HCT116 (cell line): Measurements from ENCODE around the gene ELOVL4. TPM values are rescaled to one million over a fixed set of nuclear protein-coding genes. Genes with fewer than 3 reads are reported as not detected.

Experiments
- ATAC-seq: fragments of 200-7000 bp; cut with Tn5 transposase; 2 replicates; pipeline ENCODE4 v1.9.1; 2020; ENCODE audit warnings: mild to moderate bottlenecking, moderate library complexity
- BruUV-seq: library from RNA; stranded (reverse); fragments of 400-500 nt; replicated peaks from 2 replicates; lab custom pipeline; 2021; lab: Mats Ljungman, UMichigan
- CTCF ChIA-PET: fragments of 300-600 bp; sonication (Branson Sonifier 250); formaldehyde crosslinking; loops from one replicate; lab custom pipeline; 2021; ENCODE audit warnings: antibody characterized with exemption; lab: Charles Lee
- POLR2A ChIA-PET: fragments of 300-600, 350-600 bp; sonication (Branson Sonifier 250); formaldehyde crosslinking; loops from one replicate; lab custom pipeline; 2021; ENCODE audit warnings: antibody characterized with exemption; lab: Charles Lee
- RAD21 ChIA-PET, 2 experiments: fragments of 300-600 bp; sonication (Branson Sonifier 250); formaldehyde crosslinking; loops; one replicate each; lab custom pipeline; 2023; ENCODE audit warnings: low total read pairs in 2 of 2; ENCODE audit not compliant: uncharacterized antibody in 2 of 2, unreplicated experiment in 2 of 2, low non-redundant PET in 1 of 2; lab: Charles Lee
- DNase-seq: peaks from one replicate; pipeline ENCODE4 v3.0.0-alpha.2; 2010; ENCODE audit warnings: low read depth, low spot score
- H2AFZ ChIP-seq: fragments of 200-600 bp; shearing (Covaris generic), sonication (generic); 2 replicates; pipeline ENCODE4 v1.6.1; 2017; ENCODE audit warnings: low read depth, mixed run types, mixed read lengths, antibody characterized with exemption, low read length; ENCODE audit not compliant: poor library complexity, severe bottlenecking
- H3K27ac ChIP-seq: 2 replicates; pipeline ENCODE4 v1.5.1; 2012; ENCODE audit warnings: low read depth, low read length
- H3K27me3 ChIP-seq: fragments of 200-600 bp; sonication (generic); 2 replicates; pipeline ENCODE4 v1.6.1; 2016; ENCODE audit warnings: mixed run types, low read length, mixed read lengths; ENCODE audit not compliant: insufficient read depth
- H3K36me3 ChIP-seq, 2 experiments: fragments of 200-500 bp in 1 of 2; fragments of 200-600 bp in 1 of 2; sonication (Bioruptor generic) in 1 of 2; sonication (generic) in 1 of 2; 2 replicates each; pipeline versions ENCODE4 v1.5.1 to v1.6.1; 2014 to 2016; ENCODE audit warnings: low read length in 2 of 2, inconsistent platforms in 1 of 2, mixed read lengths in 1 of 2, mixed run types in 1 of 2; ENCODE audit not compliant: insufficient read depth in 2 of 2, control insufficient read depth in 1 of 2
- H3K4me1 ChIP-seq, 2 experiments: fragments of 200-600 bp in 1 of 2; sonication (generic) in 1 of 2; 2 replicates each; pipeline versions ENCODE4 v1.5.1 to v1.6.1; 2012 to 2017; ENCODE audit warnings: low read length in 2 of 2, inconsistent platforms in 1 of 2, mild to moderate bottlenecking in 1 of 2, mixed read lengths in 1 of 2, mixed run types in 1 of 2, moderate library complexity in 1 of 2; ENCODE audit not compliant: insufficient read depth in 2 of 2, control insufficient read depth in 1 of 2
- H3K4me2 ChIP-seq: fragments of 200-600 bp; sonication (generic); 2 replicates; pipeline ENCODE4 v1.6.1; 2017; ENCODE audit warnings: mixed run types, low read length, mixed read lengths
- H3K4me3 ChIP-seq, 2 experiments: fragments of 200-600 bp in 1 of 2; sonication (generic) in 1 of 2; replicated peaks in 1 of 2; 2 replicates each; pipeline ENCODE4 v1.5.1; 2011 to 2016; ENCODE audit warnings: low read length in 2 of 2, control low read depth in 1 of 2, low read depth in 1 of 2, mild to moderate bottlenecking in 1 of 2, mixed read lengths in 1 of 2, mixed run types in 1 of 2
- H3K79me2 ChIP-seq: fragments of 200-600 bp; sonication (generic); 2 replicates; pipeline ENCODE4 v1.6.1; 2017; ENCODE audit warnings: mild to moderate bottlenecking, mixed run types, low read length, moderate library complexity, mixed read lengths; ENCODE audit not compliant: insufficient read depth
- H3K9ac ChIP-seq: fragments of 200-600 bp; sonication (generic); 2 replicates; pipeline ENCODE4 v1.6.1; 2016; ENCODE audit warnings: low read length, mixed read lengths
- H3K9me2 ChIP-seq: fragments of 200-600 bp; sonication (generic), shearing (Covaris generic); 2 replicates; pipeline ENCODE4 v1.6.1; 2017; ENCODE audit warnings: mixed run types, mild to moderate bottlenecking, moderate library complexity; ENCODE audit not compliant: insufficient read depth
- H3K9me3 ChIP-seq, 2 experiments: fragments of 200-500 bp in 1 of 2; fragments of 200-600 bp in 1 of 2; sonication (Bioruptor generic) in 1 of 2; sonication (generic) in 1 of 2; 2 replicates each; pipeline ENCODE4 v1.6.1; 2014 to 2017; ENCODE audit warnings: low read length in 2 of 2, mixed read lengths in 2 of 2, inconsistent platforms in 1 of 2, low read depth in 1 of 2, mild to moderate bottlenecking in 1 of 2, mixed run types in 1 of 2, moderate library complexity in 1 of 2; ENCODE audit not compliant: control insufficient read depth in 1 of 2, insufficient read depth in 1 of 2
- H4K20me1 ChIP-seq: fragments of 200-600 bp; sonication (generic), shearing (Covaris generic); 2 replicates; pipeline ENCODE4 v1.6.1; 2017; ENCODE audit warnings: mixed run types, mild to moderate bottlenecking, moderate library complexity; ENCODE audit not compliant: insufficient read depth
- CEBPB ChIP-seq: IDR thresholded peaks from 2 replicates; pipeline ENCODE4 v1.6.1; 2012; ENCODE audit warnings: low read depth
- EGR1 ChIP-seq: IDR thresholded peaks from 2 replicates; pipeline ENCODE4 v1.6.1; 2012; ENCODE audit warnings: low read depth
- EZH2 ChIP-seq: fragments of 200-600 bp; sonication (generic); IDR thresholded peaks from 2 replicates; pipeline ENCODE4 v1.6.1; 2017; ENCODE audit warnings: antibody characterized with exemption, mixed run types
- EZH2phosphoT487 ChIP-seq: fragments of 200-600 bp; IDR thresholded peaks from 2 replicates; pipeline ENCODE4 v1.6.1; 2018; ENCODE audit warnings: antibody characterized with exemption, borderline replicate concordance
- FOSL1 ChIP-seq: IDR thresholded peaks from 2 replicates; pipeline ENCODE4 v1.6.1; 2012; ENCODE audit warnings: low read depth
- SP1 ChIP-seq: IDR thresholded peaks from 2 replicates; pipeline ENCODE4 v1.6.1; 2012; ENCODE audit warnings: low read depth
- SRF ChIP-seq: IDR thresholded peaks from 2 replicates; pipeline ENCODE4 v1.6.1; 2012; ENCODE audit warnings: low read depth
- TCF7L2 ChIP-seq: IDR thresholded peaks from 2 replicates; pipeline ENCODE4 v1.7.0; 2011; ENCODE audit warnings: borderline replicate concordance, inconsistent platforms; ENCODE audit not compliant: insufficient read depth, insufficient read length; ENCODE audit errors: extremely low read depth
- YY1 ChIP-seq: IDR thresholded peaks from 2 replicates; pipeline ENCODE4 v1.6.1; 2011; ENCODE audit warnings: low read length, low read depth, moderate library complexity, mild to moderate bottlenecking; ENCODE audit not compliant: insufficient replicate concordance; ENCODE audit errors: extremely low read depth
- ZFX ChIP-seq: fragments of 450-650 bp; IDR thresholded peaks from 2 replicates; pipeline ENCODE4 v1.6.1; 2017
- ZNF274 ChIP-seq: fragments of 200-500 bp; sonication (Bioruptor generic); IDR thresholded peaks from 2 replicates; pipeline ENCODE4 v1.6.1; 2014; ENCODE audit warnings: mild to moderate bottlenecking, low read depth, low read length, inconsistent platforms
- intact Hi-C: fragments of 100-400 bp; cut with micrococcal nuclease; formaldehyde crosslinking; loops from 2 replicates; pipeline ENCODE4 v1.10.0; 2022
- total RNA-seq: library from RNA; stranded (reverse); gene quantifications from one replicate; pipeline ENCODE4 v1.2.1, GENCODE V29; 2021; ENCODE audit not compliant: unreplicated experiment
- TF ChIP-seq, protein P1 (sequence below): IDR thresholded peaks from 2 replicates; pipeline ENCODE4 v1.6.1; 2012
- TF ChIP-seq, protein P2 (sequence below): IDR thresholded peaks from 2 replicates; pipeline ENCODE4 v1.6.1; 2012

ELOVL4 gene
- total RNA-seq, 1 experiment from 2014 or later = not detected

GRCh38 chr6:79888587-79888986 is 58.8 kb downstream of the ELOVL4 start:
- Histone ChIP-seq H3K27me3 (no peaks in the 10 kb centered on the region), H3K4me3 (no peak overlapping the region), H3K36me3 (no peaks in the 10 kb centered on the region), H3K27ac (no peak overlapping the region), H3K4me1 (no peaks in the 10 kb centered on the region), H3K9me2 (no peaks in the 10 kb centered on the region), H3K9me3 (no peaks in the 10 kb centered on the region), H2AFZ (no peak overlapping the region), H3K4me2 (no peak overlapping the region), H3K9ac (no peak overlapping the region), H3K79me2 (no peaks in the 10 kb centered on the region), H4K20me1 (no peaks in the 10 kb centered on the region)
- intact Hi-C loops = no loop called here
- no TSS peak for BruUV-seq
- CTCF ChIA-PET = interaction anchor here (1.3 to 1.4 kb wide), 2 partner anchors 19 to 20 kb away, joined by 3 read pairs; no protein-coding TSS in a partner anchor
- POLR2A ChIA-PET = no interaction called here
- ATAC-seq (no peak), DNase-seq (no peak)
- RAD21 ChIA-PET = no interaction called here
- TF ChIP-seq CEBPB = no peak
- TF ChIP-seq EZH2 = no peak
- TF ChIP-seq SRF = no peak
- TF ChIP-seq YY1 = no peak
- TF ChIP-seq ZFX = no peak
- TF ChIP-seq EZH2phosphoT487 = no peak
- TF ChIP-seq, protein P1, sequence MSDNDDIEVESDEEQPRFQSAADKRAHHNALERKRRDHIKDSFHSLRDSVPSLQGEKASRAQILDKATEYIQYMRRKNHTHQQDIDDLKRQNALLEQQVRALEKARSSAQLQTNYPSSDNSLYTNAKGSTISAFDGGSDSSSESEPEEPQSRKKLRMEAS = no peak
- no peak for TF ChIP-seq TCF7L2
- no peak for TF ChIP-seq SP1
- no peak for TF ChIP-seq EGR1
- no peak for TF ChIP-seq FOSL1
- TF ChIP-seq, protein P2, sequence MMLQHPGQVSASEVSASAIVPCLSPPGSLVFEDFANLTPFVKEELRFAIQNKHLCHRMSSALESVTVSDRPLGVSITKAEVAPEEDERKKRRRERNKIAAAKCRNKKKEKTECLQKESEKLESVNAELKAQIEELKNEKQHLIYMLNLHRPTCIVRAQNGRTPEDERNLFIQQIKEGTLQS = no peak
- no peak for TF ChIP-seq ZNF274
